Measurements from ENCODE around the gene UBE2L3. TPM values are rescaled to one million over a fixed set of nuclear protein-coding genes. Genes with fewer than 3 reads are reported as not detected.

The UBE2L3 gene
- total and polyA plus RNA-seq, 2 of the 8 experiments (the other 6 are each of a cell fraction or from before 2014, with no cell fraction given) = 63.5 to 90.0 TPM

DNA sequence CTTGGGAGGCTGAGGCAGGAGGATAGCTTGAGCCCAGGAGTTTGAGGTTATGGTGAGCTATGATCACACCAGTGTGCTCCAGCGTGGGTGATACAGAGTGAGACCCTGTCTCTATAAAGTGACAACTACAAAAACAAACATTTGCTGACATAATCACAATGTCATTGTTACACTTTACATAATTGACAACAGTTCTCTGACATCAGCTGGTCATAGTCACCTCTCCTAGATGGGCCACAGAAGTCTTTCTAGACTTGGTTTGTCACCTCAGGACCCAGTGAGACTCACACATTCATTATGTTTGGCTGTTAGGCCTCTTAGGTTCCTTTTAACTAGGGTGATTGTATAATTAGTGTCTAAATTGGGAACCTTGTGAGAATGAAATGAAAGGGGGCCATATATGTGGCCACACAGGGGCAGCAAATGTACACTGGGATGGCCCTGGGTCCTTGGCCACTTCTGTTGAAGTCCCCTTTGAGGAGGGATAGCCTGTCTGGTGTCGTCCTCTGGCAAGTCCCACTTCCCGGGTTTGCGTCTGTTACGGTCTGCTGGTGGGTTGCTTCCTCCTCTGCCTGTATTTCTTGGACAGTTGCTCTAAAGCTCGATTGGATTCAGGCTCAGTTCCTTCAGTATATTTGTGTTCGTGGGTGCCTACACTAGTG, 92.5 kb downstream of the UBE2L3 start:
- Histone ChIP-seq H2BK20ac (ENCODE audit: low read length) (no peak overlapping the region), H3K4me3 (ENCODE audit: extremely low read depth in 1 of 4, insufficient read depth in 2 of 4, low read depth in 3 of 4, low read length in 4 of 4) (no peak overlapping the region), H3K4me1 (replicated peaks in 1 of 4; ENCODE audit: control insufficient read depth in 3 of 4, insufficient read depth in 4 of 4, low read length in 3 of 4) (peaks cover 0 to 7% (median 3%) of the 10 kb centered on the region in 4 experiments; a peak in 5 of 7 replicates), H2BK12ac (ENCODE audit: low read depth, low read length) (no peak overlapping the region), H3K9ac (replicated peaks in 1 of 4; ENCODE audit: extremely low read depth in 1 of 4, low read depth in 3 of 4, low read length in 3 of 4) (no peak overlapping the region), H2BK120ac (replicated peaks; ENCODE audit: low read depth, low read length) (no peak overlapping the region), H2BK15ac (ENCODE audit: low read length) (no peak overlapping the region), H3K23ac (ENCODE audit: insufficient read length) (no peak overlapping the region), H3K4ac (replicated peaks; ENCODE audit: insufficient read length, low read depth, low read length) (no peak overlapping the region), H4K5ac (ENCODE audit: insufficient read length, low read depth, low read length) (no peak overlapping the region), H3K79me1 (ENCODE audit: low read depth, low read length) (no peaks in the 10 kb centered on the region), H3K36me3 (ENCODE audit: control insufficient read depth in 2 of 4, insufficient read depth in 4 of 4, low read length in 3 of 4) (peaks cover 0 to 3% (median 0%) of the 10 kb centered on the region in 4 experiments; a peak in 1 of 8 replicates), H4K8ac (ENCODE audit: extremely low read depth, insufficient read depth, low read length) (no peak overlapping the region), H3K27ac (ENCODE audit: low read depth, low read length) (no peak overlapping the region), H3K56ac (replicated peaks; ENCODE audit: insufficient read length, low read depth, low read length) (no peak overlapping the region), H4K20me1 (replicated peaks in 1 of 2; ENCODE audit: control insufficient read depth in 1 of 2, insufficient read depth in 2 of 2, low read length in 2 of 2) (peaks cover 0 to 4% of the 10 kb centered on the region in 2 experiments), H2AFZ (ENCODE audit: low read length) (no peak overlapping the region), H2BK5ac (ENCODE audit: low read depth, low read length) (no peak overlapping the region), H2AK5ac (ENCODE audit: low read depth, low read length) (no peak overlapping the region), H3K9me3 (ENCODE audit: insufficient read depth in 2 of 2, low read depth in 1 of 2, low read length in 1 of 2) (no peaks in the 10 kb centered on the region), H3K18ac (ENCODE audit: extremely low read depth, low read length) (no peak overlapping the region), H3K14ac (ENCODE audit: insufficient read length) (no peak overlapping the region), H3K4me2 (ENCODE audit: insufficient read depth in 1 of 2, low read depth in 2 of 2, low read length in 2 of 2) (no peak overlapping the region), H3K23me2 (ENCODE audit: low read depth, low read length) (peaks cover 8% of the 10 kb centered on the region; the same call in 1 of the 2 replicates), H3K27me3 (replicated peaks in 1 of 4; ENCODE audit: control insufficient read depth in 3 of 4, extremely low read depth in 1 of 4, insufficient read depth in 3 of 4, low read length in 3 of 4) (no peaks in the 10 kb centered on the region; a peak in 1 of 7 replicates), H3K79me2 (ENCODE audit: control insufficient read depth in 1 of 2, insufficient read depth in 2 of 2, low read length in 2 of 2) (no peaks in the 10 kb centered on the region), H4K91ac (replicated peaks; ENCODE audit: insufficient read length, low read length) (no peak overlapping the region)
- no peak for FAIRE-seq
- DNase-seq (ENCODE audit: low read depth in 1 of 2, low spot score in 2 of 2) = no peak
- ChIA-PET CTCF (ENCODE audit: partially characterized antibody) (interaction anchor here (0.8 kb wide), 1 partner anchor 13 kb away, joined by 4 read pairs; no protein-coding TSS in a partner anchor), POLR2A (ENCODE audit: partially characterized antibody) (interaction anchor here (0.6 to 1.6 kb wide), 3 partner anchors 13 to 946 kb away, joined by 3 read pairs; no protein-coding TSS in a partner anchor)
- 87% methylated on average over 7 of the region's 7 CpGs; no CpG with 5 or more reads in 1 of the 2 experiments for WGBS, 2 experiments (ENCODE audit: extremely low coverage in 1 of 2, insufficient coverage in 1 of 2, insufficient read length in 1 of 2, insufficient replicate concordance in 2 of 2, low coverage in 1 of 2, low lambda C conversion rate in 2 of 2, missing lambda C conversion rate in 1 of 2)
- TF ChIP-seq BACH1 (IDR thresholded peaks at IDR 0.05; ENCODE audit: low read length) (no peak), CTCF (IDR thresholded peaks at IDR 0.05; ENCODE audit: control extremely low read depth in 1 of 3, insufficient read depth in 1 of 3, low read depth in 1 of 3, low read length in 3 of 3) (no peak), SIN3A (conservative IDR thresholded peaks at IDR 0.05 in 1 of 2, IDR thresholded peaks at IDR 0.05 in 1 of 2; ENCODE audit: low read depth in 1 of 2, low read length in 2 of 2) (no peak), FOSL1 (IDR thresholded peaks at IDR 0.05; ENCODE audit: insufficient read depth, low read depth, low read length) (no peak), SIX5 (IDR thresholded peaks at IDR 0.05; ENCODE audit: low read depth, low read length) (no peak), HDAC2 (IDR thresholded peaks at IDR 0.05; ENCODE audit: borderline replicate concordance in 1 of 2, low read depth in 2 of 2, low read length in 2 of 2) (no peak), JUND (IDR thresholded peaks at IDR 0.05; ENCODE audit: low read length) (no peak), EP300 (IDR thresholded peaks at IDR 0.05; ENCODE audit: borderline replicate concordance in 1 of 2, low read depth in 2 of 2, low read length in 2 of 2) (no peak)
